ENCODE data around the gene SDSL. TPM values are rescaled to one million over a fixed set of nuclear protein-coding genes. Genes with fewer than 3 reads are reported as not detected.

Gene SDSL
- total and polyA plus RNA-seq, 2 experiments from 2014 or later, result 6.3 to 14.6 TPM

- Histone ChIP-seq H4K20me1 (ENCODE audit: insufficient read depth) (no peaks in the 10 kb centered on the region), H3K9me2 (ENCODE audit: insufficient read depth) (no peaks in the 10 kb centered on the region), H2AFZ (no peak overlapping the region), H3K79me2 (ENCODE audit: insufficient read depth) (no peaks in the 10 kb centered on the region), H3K27ac (no peak overlapping the region), H3K27me3 (replicated peaks; ENCODE audit: insufficient read depth) (peaks cover 66% of the 10 kb centered on the region), H3K4me2 (ENCODE audit: unreplicated experiment) (peak overlapping the region; percentile 44), H3K4me3 (no peak overlapping the region), H3K9me3 (ENCODE audit: low read depth) (no peaks in the 10 kb centered on the region), H3K4me1 (ENCODE audit: insufficient read depth) (no peaks in the 10 kb centered on the region; the same call in 1 of the 2 replicates), H3K36me3 (ENCODE audit: low read depth) (no peaks in the 10 kb centered on the region), H3F3A (ENCODE audit: insufficient read depth) (no peaks in the 10 kb centered on the region), H3K9ac (no peak overlapping the region)
- in situ Hi-C loops (cut with MboI), result loop anchor here (25.0 kb wide), 1 partner anchor 450 kb away; no protein-coding TSS in a partner anchor
- peak; percentile 83 for DNase-seq
- TF ChIP-seq EZH2 (IDR thresholded peaks at IDR 0.05; ENCODE audit: insufficient read depth, poor library complexity, severe bottlenecking), result peak; percentile 70
- TF ChIP-seq EZH2phosphoT487 (IDR thresholded peaks at IDR 0.05; ENCODE audit: insufficient read depth, low read depth), result 0 out of 2 replicates have a peak, but pooled peaks have one; percentile 4
- WGBS, 2 experiments (ENCODE audit: low coverage in 1 of 2, low lambda C conversion rate in 2 of 2, missing lambda C conversion rate in 2 of 2), result 9% methylated on average over 24 to 25 of the region's 25 CpGs
Observed at GRCh38 chr12:113462117-113462774, 40.1 kb downstream of the SDSL start.

DNA sequence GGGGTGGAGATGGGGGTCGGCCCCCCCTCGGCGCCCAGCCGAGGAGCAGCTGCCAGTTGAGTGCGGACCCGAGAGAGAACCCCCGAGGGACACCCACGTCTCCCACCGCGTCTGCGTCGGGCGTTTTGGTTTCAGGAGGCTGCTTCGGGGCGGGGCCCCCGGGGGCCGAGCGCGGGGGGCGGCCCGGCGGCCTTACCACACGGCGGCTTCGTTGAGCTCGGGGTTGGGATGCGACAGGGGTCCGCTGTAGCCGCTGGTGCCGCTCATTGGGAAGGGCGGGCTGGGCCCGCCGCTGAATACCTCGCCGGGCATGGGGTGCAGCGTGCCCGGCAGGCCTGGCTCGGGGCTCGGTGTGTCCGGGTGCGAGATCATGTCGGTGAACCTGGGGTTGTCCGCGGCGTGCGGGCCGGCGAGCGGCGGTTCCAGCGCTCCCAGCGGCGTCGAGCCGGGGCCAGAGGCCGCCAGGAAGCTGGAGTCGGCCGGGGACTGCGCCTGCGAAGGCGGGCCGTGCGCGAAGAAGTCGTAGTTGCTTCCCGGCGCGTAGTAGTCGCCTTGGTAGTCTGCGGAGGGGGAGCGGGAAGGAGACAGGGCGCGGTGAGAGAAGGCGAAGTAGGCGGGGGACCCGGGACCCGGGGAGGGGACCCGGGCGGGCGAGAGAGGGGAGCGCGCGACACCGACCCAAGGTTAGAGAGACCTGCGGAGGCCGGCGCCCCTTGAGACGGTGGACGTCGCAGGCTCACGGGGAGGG, 41.0 kb downstream of the SDSL start:
- Histone ChIP-seq H3K27ac (no peak overlapping the region), H3F3A (ENCODE audit: insufficient read depth) (no peaks in the 10 kb centered on the region), H3K9ac (no peak overlapping the region), H3K4me3 (no peak overlapping the region), H2AFZ (no peak overlapping the region), H3K9me3 (ENCODE audit: low read depth) (no peaks in the 10 kb centered on the region), H4K20me1 (ENCODE audit: insufficient read depth) (no peaks in the 10 kb centered on the region), H3K4me2 (ENCODE audit: unreplicated experiment) (no peak overlapping the region), H3K36me3 (ENCODE audit: low read depth) (no peaks in the 10 kb centered on the region), H3K27me3 (replicated peaks; ENCODE audit: insufficient read depth) (peaks cover 75% of the 10 kb centered on the region), H3K9me2 (ENCODE audit: insufficient read depth) (no peaks in the 10 kb centered on the region), H3K79me2 (ENCODE audit: insufficient read depth) (no peaks in the 10 kb centered on the region), H3K4me1 (ENCODE audit: insufficient read depth) (no peaks in the 10 kb centered on the region; the same call in 1 of the 2 replicates)
- DNase-seq, result peak; percentile 35
- WGBS, 2 experiments (ENCODE audit: low coverage in 1 of 2, low lambda C conversion rate in 2 of 2, missing lambda C conversion rate in 2 of 2), result 3 to 7% methylated on average over 47 to 87 of the region's 91 CpGs
- in situ Hi-C loops (cut with MboI), result loop anchor here (25.0 kb wide), 1 partner anchor 449 kb away; no protein-coding TSS in a partner anchor
- 0 out of 2 replicates have a peak, but pooled peaks have one; percentile 35 for TF ChIP-seq EZH2phosphoT487 (IDR thresholded peaks at IDR 0.05; ENCODE audit: insufficient read depth, low read depth)
- TF ChIP-seq EZH2 (IDR thresholded peaks at IDR 0.05; ENCODE audit: insufficient read depth, poor library complexity, severe bottlenecking), result no peak

DNA sequence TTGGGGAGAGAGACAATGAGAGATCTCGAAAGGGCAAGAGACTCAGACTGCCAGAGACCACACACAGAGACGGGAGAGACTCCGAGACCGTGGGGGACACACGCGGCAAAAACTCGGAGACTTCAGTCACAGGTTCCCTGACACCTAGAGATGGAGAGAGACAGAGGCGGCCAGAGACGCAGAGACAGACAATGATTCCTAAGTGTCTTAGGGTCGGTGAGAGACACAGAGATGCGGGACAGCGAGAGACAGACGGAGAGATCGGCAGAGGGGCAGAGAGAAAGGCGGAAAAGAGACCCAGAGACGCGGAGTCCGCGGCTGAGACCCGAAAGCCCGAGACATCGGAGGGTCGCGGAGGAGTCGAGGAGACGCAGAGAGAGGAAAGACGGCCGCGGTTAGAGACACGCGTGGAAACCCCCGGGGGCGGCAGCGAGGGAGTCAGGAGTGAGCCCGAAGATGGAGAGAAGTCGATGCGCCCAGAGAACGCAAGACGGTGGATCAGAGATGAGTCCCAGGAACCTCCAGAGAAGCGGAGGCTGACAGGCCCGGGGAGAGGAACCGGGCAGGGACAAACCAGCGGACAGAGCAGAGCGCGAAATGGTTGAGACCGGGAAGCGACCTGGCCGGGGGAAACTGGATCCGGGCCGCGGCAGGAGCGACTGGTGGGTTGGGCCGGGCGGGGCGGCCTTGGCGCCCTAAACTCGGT, 41.7 kb downstream of the SDSL start:
- Histone ChIP-seq H3K9me2 (ENCODE audit: insufficient read depth) (no peaks in the 10 kb centered on the region), H3K27ac (no peak overlapping the region), H3K79me2 (ENCODE audit: insufficient read depth) (no peaks in the 10 kb centered on the region), H3K27me3 (replicated peaks; ENCODE audit: insufficient read depth) (peaks cover 83% of the 10 kb centered on the region), H3K4me3 (no peak overlapping the region), H3K4me2 (ENCODE audit: unreplicated experiment) (peak overlapping the region; percentile 48), H3K9ac (no peak overlapping the region), H3F3A (ENCODE audit: insufficient read depth) (no peaks in the 10 kb centered on the region), H3K4me1 (ENCODE audit: insufficient read depth) (no peaks in the 10 kb centered on the region; the same call in 1 of the 2 replicates), H2AFZ (no peak overlapping the region), H3K36me3 (ENCODE audit: low read depth) (no peaks in the 10 kb centered on the region), H4K20me1 (ENCODE audit: insufficient read depth) (no peaks in the 10 kb centered on the region), H3K9me3 (ENCODE audit: low read depth) (no peaks in the 10 kb centered on the region)
- TF ChIP-seq EZH2phosphoT487 (IDR thresholded peaks at IDR 0.05; ENCODE audit: insufficient read depth, low read depth), result 0 out of 2 replicates have a peak, but pooled peaks have one; percentile 66
- peak; percentile 99 for TF ChIP-seq EZH2 (IDR thresholded peaks at IDR 0.05; ENCODE audit: insufficient read depth, poor library complexity, severe bottlenecking)
- peak; percentile 39 for DNase-seq
- WGBS, 2 experiments (ENCODE audit: low coverage in 1 of 2, low lambda C conversion rate in 2 of 2, missing lambda C conversion rate in 2 of 2), result 1 to 2% methylated on average over 52 to 56 of the region's 57 CpGs
- in situ Hi-C loops (cut with MboI), result loop anchor here (25.0 kb wide), 1 partner anchor 448 kb away; no protein-coding TSS in a partner anchor

DNA sequence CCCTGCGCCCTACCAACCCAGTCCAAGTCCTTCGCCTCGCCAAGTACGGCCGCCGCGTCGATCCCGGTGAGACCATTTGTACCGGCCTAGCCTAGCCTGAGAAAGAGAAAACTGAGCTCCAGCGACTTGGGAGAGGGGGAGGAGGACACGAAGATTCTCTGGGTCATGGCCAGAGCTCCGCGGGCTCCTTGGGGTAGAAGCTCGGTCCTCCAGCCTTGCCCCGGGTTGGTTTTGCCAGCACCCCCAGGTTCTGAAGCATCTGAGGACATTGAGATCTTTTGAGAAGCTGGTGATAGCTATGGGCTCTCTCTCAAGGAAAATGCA, 42.2 kb downstream of the SDSL start:
- no peaks in the 10 kb centered on the region for H3K9me2 ChIP-seq (ENCODE audit: insufficient read depth)
- H3K4me3 ChIP-seq, result no peak overlapping the region
- H4K20me1 ChIP-seq (ENCODE audit: insufficient read depth), result no peaks in the 10 kb centered on the region
- H3K36me3 ChIP-seq (ENCODE audit: low read depth), result no peaks in the 10 kb centered on the region
- no peaks in the 10 kb centered on the region; the same call in 1 of the 2 replicates for H3K4me1 ChIP-seq (ENCODE audit: insufficient read depth)
- H3K27ac ChIP-seq, result no peak overlapping the region
- no peaks in the 10 kb centered on the region for H3K9me3 ChIP-seq (ENCODE audit: low read depth)
- TF ChIP-seq EZH2 (IDR thresholded peaks at IDR 0.05; ENCODE audit: insufficient read depth, poor library complexity, severe bottlenecking), result peak; percentile 49
- no peak for TF ChIP-seq EZH2phosphoT487 (IDR thresholded peaks at IDR 0.05; ENCODE audit: insufficient read depth, low read depth)
- H3K9ac ChIP-seq, result no peak overlapping the region
- peak overlapping the region; percentile 48 for H3K4me2 ChIP-seq (ENCODE audit: unreplicated experiment)
- no peak overlapping the region for H2AFZ ChIP-seq
- H3K79me2 ChIP-seq (ENCODE audit: insufficient read depth), result no peaks in the 10 kb centered on the region
- 7 to 8% methylated on average over 11 to 15 of the region's 16 CpGs for whole genome bisulfite sequencing, 2 experiments (ENCODE audit: low coverage in 1 of 2, low lambda C conversion rate in 2 of 2, missing lambda C conversion rate in 2 of 2)
- in situ Hi-C loops (cut with MboI), result loop anchor here (25.0 kb wide), 1 partner anchor 448 kb away; no protein-coding TSS in a partner anchor
- H3K27me3 ChIP-seq (replicated peaks; ENCODE audit: insufficient read depth), result peaks cover 83% of the 10 kb centered on the region
- H3F3A ChIP-seq (ENCODE audit: insufficient read depth), result no peaks in the 10 kb centered on the region
- DNase-seq, result no peak

All from GM23248 (cell line).